Measurements from ENCODE around the gene CHSY3. TPM values are rescaled to one million over a fixed set of nuclear protein-coding genes. Genes with fewer than 3 reads are reported as not detected.

The CHSY3 gene
- total RNA-seq, 4 donors from 2014 or later: 1.7 to 5.6 (median 4.0) TPM

- Histone ChIP-seq H3K4me1 (no peaks in the 10 kb centered on the region), H3K27ac (no peak overlapping the region), H3K27me3 (no peaks in the 10 kb centered on the region), H3K9me3 (no peaks in the 10 kb centered on the region), H3K4me3 (replicated peaks in 1 of 3) (no peak overlapping the region), H3K36me3 (no peaks in the 10 kb centered on the region)
- intact Hi-C loops (cut with DNase I): no loop called here
- 58 to 67% methylated on average over 4 of the region's 4 CpGs for WGBS, 2 donors
- TF ChIP-seq POLR2A (IDR thresholded peaks at IDR 0.05) (no peak), CTCF (IDR thresholded peaks at IDR 0.05) (no peak)
- no peak for DNase-seq
Observed at GRCh38 chr5:130017173-130017572, 112.9 kb downstream of the CHSY3 start.

- intact Hi-C loops (cut with DNase I): no loop called here
- Histone ChIP-seq H3K4me3 (replicated peaks in 1 of 3) (no peak overlapping the region), H3K27ac (no peak overlapping the region), H3K9me3 (no peaks in the 10 kb centered on the region), H3K4me1 (no peaks in the 10 kb centered on the region), H3K27me3 (no peaks in the 10 kb centered on the region), H3K36me3 (no peaks in the 10 kb centered on the region)
- 91 to 93% methylated on average over 8 of the region's 8 CpGs for WGBS, 2 donors
- TF ChIP-seq CTCF (IDR thresholded peaks at IDR 0.05) (no peak), POLR2A (IDR thresholded peaks at IDR 0.05) (no peak)
- no peak for DNase-seq
Observed at GRCh38 chr5:130018641-130019040, 114.4 kb downstream of the CHSY3 start.

- Histone ChIP-seq H3K27me3 (no peaks in the 10 kb centered on the region), H3K4me3 (replicated peaks in 1 of 3) (no peak overlapping the region), H3K4me1 (no peaks in the 10 kb centered on the region), H3K9me3 (no peaks in the 10 kb centered on the region), H3K27ac (no peak overlapping the region), H3K36me3 (no peaks in the 10 kb centered on the region)
- no peak for DNase-seq
- TF ChIP-seq POLR2A (IDR thresholded peaks at IDR 0.05): no peak
- TF ChIP-seq CTCF (IDR thresholded peaks at IDR 0.05): no peak
- intact Hi-C loops (cut with DNase I): no loop called here
Observed at GRCh38 chr5:130021000-130021399, 116.7 kb downstream of the CHSY3 start.

- H3K9me3 ChIP-seq: no peaks in the 10 kb centered on the region
- WGBS, 2 donors: 93 to 96% methylated on average over 4 of the region's 4 CpGs
- no peaks in the 10 kb centered on the region for H3K27me3 ChIP-seq
- H3K36me3 ChIP-seq: no peaks in the 10 kb centered on the region
- TF ChIP-seq CTCF (IDR thresholded peaks at IDR 0.05) (no peak), POLR2A (IDR thresholded peaks at IDR 0.05) (no peak)
- no peak overlapping the region for H3K4me3 ChIP-seq (replicated peaks in 1 of 3)
- DNase-seq: no peak
- H3K27ac ChIP-seq: no peak overlapping the region
- no peaks in the 10 kb centered on the region for H3K4me1 ChIP-seq
- intact Hi-C loops (cut with DNase I): no loop called here
Observed at GRCh38 chr5:130021876-130022275, 117.6 kb downstream of the CHSY3 start.

GRCh38 chr5:130023604-130024003 lies 119.3 kb downstream of the CHSY3 start:
- H3K4me1 ChIP-seq: no peaks in the 10 kb centered on the region
- WGBS, 2 donors: 89 to 93% methylated on average over 3 of the region's 3 CpGs
- intact Hi-C loops (cut with DNase I): no loop called here
- H3K27me3 ChIP-seq: no peaks in the 10 kb centered on the region
- no peak overlapping the region for H3K27ac ChIP-seq
- DNase-seq: no peak
- no peaks in the 10 kb centered on the region for H3K36me3 ChIP-seq
- no peaks in the 10 kb centered on the region for H3K9me3 ChIP-seq
- TF ChIP-seq CTCF (IDR thresholded peaks at IDR 0.05) (no peak), POLR2A (IDR thresholded peaks at IDR 0.05) (no peak)
- no peak overlapping the region for H3K4me3 ChIP-seq (replicated peaks in 1 of 3)
